Hepatocyte (in vitro differentiated cells): ENCODE data around the gene CCDC88C. TPM values are rescaled to one million over a fixed set of nuclear protein-coding genes. Genes with fewer than 3 reads are reported as not detected.

ENCODE experiments used
- DNase-seq: peaks from one replicate; pipeline ENCODE4 v3.0.0-alpha.2; 2016; ENCODE audit warnings: low spot score
- H2AFZ ChIP-seq: fragments of 200-600 bp; sonication (generic); 2 replicates; pipeline ENCODE4 v1.6.0; 2016; ENCODE audit warnings: antibody characterized with exemption, mild to moderate bottlenecking
- H3K27ac ChIP-seq: fragments of 200-600 bp; sonication (generic); 2 replicates; pipeline ENCODE4 v1.5.1; 2016; ENCODE audit warnings: mild to moderate bottlenecking
- H3K27me3 ChIP-seq: fragments of 200-600 bp; sonication (generic); 2 replicates; pipeline ENCODE4 v1.6.1; 2016
- H3K36me3 ChIP-seq: fragments of 200-600 bp; sonication (generic); replicated peaks from 2 replicates; pipeline ENCODE4 v1.5.1; 2016; ENCODE audit warnings: low read depth; ENCODE audit not compliant: insufficient read depth
- H3K4me1 ChIP-seq: fragments of 200-600 bp; sonication (generic); 2 replicates; pipeline ENCODE4 v1.5.1; 2016; ENCODE audit warnings: mild to moderate bottlenecking, moderate library complexity; ENCODE audit not compliant: insufficient read depth
- H3K4me2 ChIP-seq: fragments of 200-600 bp; sonication (generic); 2 replicates; pipeline ENCODE4 v1.6.0; 2016
- H3K4me3 ChIP-seq: fragments of 200-600 bp; sonication (generic); 2 replicates; pipeline ENCODE4 v1.5.1; 2016; ENCODE audit warnings: mild to moderate bottlenecking
- H3K79me2 ChIP-seq: fragments of 200-600 bp; sonication (generic); 2 replicates; pipeline ENCODE4 v1.6.0; 2017; ENCODE audit warnings: mild to moderate bottlenecking
- H3K9me2 ChIP-seq: fragments of 200-600 bp; sonication (generic); replicated peaks from 2 replicates; pipeline ENCODE4 v1.6.0; 2017; ENCODE audit warnings: mild to moderate bottlenecking; ENCODE audit not compliant: insufficient read depth
- H3K9me3 ChIP-seq: fragments of 200-600 bp; sonication (generic); 2 replicates; pipeline ENCODE4 v1.5.1; 2016; ENCODE audit warnings: low read depth, mild to moderate bottlenecking
- H4K20me1 ChIP-seq: fragments of 200-600 bp; sonication (generic); 2 replicates; pipeline ENCODE4 v1.6.0; 2016; ENCODE audit warnings: mild to moderate bottlenecking; ENCODE audit not compliant: insufficient read depth, poor library complexity, severe bottlenecking
- EZH2 ChIP-seq: fragments of 200-600 bp; sonication (generic); IDR thresholded peaks from 2 replicates; pipeline ENCODE4 v1.6.1; 2016; ENCODE audit warnings: antibody characterized with exemption, mild to moderate bottlenecking, borderline replicate concordance
- EZH2phosphoT487 ChIP-seq: fragments of 200-600 bp; sonication (generic); IDR thresholded peaks from one replicate; pipeline ENCODE4 v1.6.1; 2018; ENCODE audit warnings: antibody characterized with exemption, mild to moderate bottlenecking, low read depth, moderate library complexity; ENCODE audit not compliant: unreplicated experiment, severe bottlenecking
- WGBS: methylation state at CpG from one replicate; pipeline ENCODE4 v1.1.6; 2016; ENCODE audit warnings: low lambda C conversion rate; ENCODE audit errors: missing lambda C conversion rate; 5-methylcytosine and 5-hydroxymethylcytosine counted together
- polyA plus RNA-seq: library from polyadenylated mRNA; unstranded; fragments of >200 nt; fragmentation: Nextera tagmentation; extraction: Ambion mirVana; gene quantifications from 2 replicates; pipeline ENCODE4 v1.2.1, GENCODE V29; 2016
- total RNA-seq: library from RNA; depleted of rRNA; stranded (reverse); fragments of >200 nt; gene quantifications from 2 replicates; pipeline ENCODE4 v1.2.3, GENCODE V29; 2014
- TF ChIP-seq, protein P1 (sequence below): fragments of 200-600 bp; sonication (generic); IDR thresholded peaks from 2 replicates; pipeline ENCODE4 v1.5.1; 2016; ENCODE audit warnings: antibody characterized with exemption, mild to moderate bottlenecking; ENCODE audit not compliant: poor library complexity

Gene CCDC88C
- total and polyA plus RNA-seq, 2 experiments from 2014 or later = 5.9 to 11.3 TPM

DNA sequence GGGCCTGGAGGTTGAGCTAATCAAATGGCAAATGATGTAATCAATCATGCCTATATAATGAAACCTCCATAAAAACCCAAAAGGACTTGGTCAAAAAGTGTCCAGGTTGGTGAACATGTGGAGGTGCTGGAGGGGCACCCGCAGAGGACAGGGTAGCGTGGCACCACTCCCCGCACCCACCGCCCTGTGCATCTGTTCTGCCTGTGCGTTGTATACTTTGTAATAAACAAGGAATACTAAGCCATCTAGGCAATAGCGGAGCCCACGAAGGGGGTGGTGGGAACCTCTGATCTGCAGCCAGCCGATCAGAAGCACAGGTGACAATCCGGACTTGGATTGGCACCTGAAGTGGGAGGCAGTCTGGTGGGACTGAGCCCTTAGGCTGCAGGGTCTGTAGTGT is 97.4 kb downstream of the CCDC88C start:
- H3K27me3 ChIP-seq = no peaks in the 10 kb centered on the region
- no peak for DNase-seq
- H3K79me2 ChIP-seq = no peaks in the 10 kb centered on the region
- no peak overlapping the region for H2AFZ ChIP-seq
- H4K20me1 ChIP-seq = no peaks in the 10 kb centered on the region
- H3K4me3 ChIP-seq = no peak overlapping the region
- no peaks in the 10 kb centered on the region for H3K9me3 ChIP-seq
- H3K4me2 ChIP-seq = no peak overlapping the region
- WGBS = 98% methylated on average over 9 of the region's 9 CpGs
- H3K27ac ChIP-seq = no peak overlapping the region
- no peaks in the 10 kb centered on the region for H3K36me3 ChIP-seq
- H3K9me2 ChIP-seq = no peaks in the 10 kb centered on the region
- TF ChIP-seq, protein P1, sequence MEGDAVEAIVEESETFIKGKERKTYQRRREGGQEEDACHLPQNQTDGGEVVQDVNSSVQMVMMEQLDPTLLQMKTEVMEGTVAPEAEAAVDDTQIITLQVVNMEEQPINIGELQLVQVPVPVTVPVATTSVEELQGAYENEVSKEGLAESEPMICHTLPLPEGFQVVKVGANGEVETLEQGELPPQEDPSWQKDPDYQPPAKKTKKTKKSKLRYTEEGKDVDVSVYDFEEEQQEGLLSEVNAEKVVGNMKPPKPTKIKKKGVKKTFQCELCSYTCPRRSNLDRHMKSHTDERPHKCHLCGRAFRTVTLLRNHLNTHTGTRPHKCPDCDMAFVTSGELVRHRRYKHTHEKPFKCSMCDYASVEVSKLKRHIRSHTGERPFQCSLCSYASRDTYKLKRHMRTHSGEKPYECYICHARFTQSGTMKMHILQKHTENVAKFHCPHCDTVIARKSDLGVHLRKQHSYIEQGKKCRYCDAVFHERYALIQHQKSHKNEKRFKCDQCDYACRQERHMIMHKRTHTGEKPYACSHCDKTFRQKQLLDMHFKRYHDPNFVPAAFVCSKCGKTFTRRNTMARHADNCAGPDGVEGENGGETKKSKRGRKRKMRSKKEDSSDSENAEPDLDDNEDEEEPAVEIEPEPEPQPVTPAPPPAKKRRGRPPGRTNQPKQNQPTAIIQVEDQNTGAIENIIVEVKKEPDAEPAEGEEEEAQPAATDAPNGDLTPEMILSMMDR = no peak
- TF ChIP-seq EZH2 (no peak), EZH2phosphoT487 (no peak)
- peaks cover 9% of the 10 kb centered on the region for H3K4me1 ChIP-seq

DNA sequence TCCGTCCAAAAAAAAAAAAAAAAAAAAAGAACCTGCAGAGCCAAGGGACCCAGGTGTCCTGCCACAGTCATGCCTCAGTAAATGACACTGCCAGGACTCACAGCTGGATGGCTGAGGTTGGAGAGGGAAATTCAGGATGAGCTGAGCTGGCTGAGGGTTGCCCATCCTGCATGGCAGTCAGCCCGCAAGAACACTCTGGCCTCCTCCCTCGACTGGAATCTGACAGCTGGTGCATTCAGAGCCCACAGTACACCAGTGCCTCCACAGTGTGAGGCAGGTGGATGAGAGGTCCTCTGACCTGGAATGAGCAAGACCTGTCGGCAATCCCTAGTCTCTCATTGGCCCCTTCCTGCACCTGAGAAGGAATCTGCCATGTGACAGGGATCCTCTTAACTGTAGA is 98.7 kb downstream of the CCDC88C start:
- Histone ChIP-seq H3K27ac (no peak overlapping the region), H3K4me2 (no peak overlapping the region), H3K9me3 (no peaks in the 10 kb centered on the region), H3K9me2 (no peaks in the 10 kb centered on the region), H3K4me3 (no peak overlapping the region), H4K20me1 (no peaks in the 10 kb centered on the region), H2AFZ (no peak overlapping the region), H3K79me2 (no peaks in the 10 kb centered on the region), H3K27me3 (no peaks in the 10 kb centered on the region), H3K36me3 (no peaks in the 10 kb centered on the region), H3K4me1 (peaks cover 9% of the 10 kb centered on the region)
- DNase-seq = no peak
- WGBS = 80% methylated on average over 4 of the region's 4 CpGs
- TF ChIP-seq, protein P1 = no peak
- TF ChIP-seq EZH2 = no peak

DNA sequence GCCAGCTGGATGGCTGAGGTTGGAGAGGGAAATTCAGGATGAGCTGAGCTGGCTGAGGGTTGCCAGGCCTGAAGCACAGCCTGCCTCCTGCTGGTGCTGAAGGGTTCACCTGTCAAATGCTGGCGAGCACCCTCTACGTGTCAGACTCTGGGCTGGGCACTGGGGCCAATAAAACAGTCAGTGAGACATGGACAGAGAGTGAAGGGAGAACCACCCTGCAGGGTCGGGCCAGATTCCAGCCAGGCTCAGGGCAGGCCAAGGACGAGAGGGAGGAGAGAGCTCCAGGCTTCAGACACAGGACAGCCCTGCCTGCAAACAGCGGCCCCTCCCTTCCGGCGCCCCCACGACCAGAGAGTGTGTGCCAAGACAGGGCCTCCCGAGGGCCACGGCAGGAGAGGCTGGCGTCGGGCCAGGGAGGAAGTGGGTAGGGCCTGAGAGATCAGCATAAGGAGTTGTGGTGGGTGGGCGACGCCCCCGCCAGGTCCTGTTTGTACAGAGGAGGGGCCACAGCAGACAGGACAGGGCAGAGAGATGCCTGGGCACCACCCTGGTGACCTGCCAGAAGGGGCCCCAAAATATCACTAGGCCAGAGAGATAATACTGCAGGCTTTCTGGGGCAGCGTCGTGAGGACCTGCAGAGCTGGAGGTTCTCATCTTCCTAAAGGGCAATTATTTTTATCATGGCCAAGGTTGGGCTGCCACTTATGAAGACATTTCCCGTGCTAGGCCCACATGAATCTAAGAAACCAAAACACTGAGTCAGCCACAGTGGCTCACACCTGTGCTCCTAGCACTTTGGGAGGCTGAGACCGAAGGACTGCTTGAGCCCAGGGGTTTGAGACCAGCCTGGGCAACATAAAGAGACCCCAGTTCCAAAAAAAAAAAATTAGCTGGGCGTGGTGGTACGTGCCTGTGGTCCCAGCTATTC is 100.0 kb downstream of the CCDC88C start:
- no peaks in the 10 kb centered on the region for H3K9me2 ChIP-seq
- H3K27me3 ChIP-seq = no peaks in the 10 kb centered on the region
- no peak for DNase-seq
- H4K20me1 ChIP-seq = no peaks in the 10 kb centered on the region
- H3K27ac ChIP-seq = no peak overlapping the region
- no peak overlapping the region for H3K4me3 ChIP-seq
- H3K4me1 ChIP-seq = peaks cover 6% of the 10 kb centered on the region
- H3K36me3 ChIP-seq = no peaks in the 10 kb centered on the region
- no peak overlapping the region for H2AFZ ChIP-seq
- 75% methylated on average over 20 of the region's 21 CpGs for WGBS
- H3K9me3 ChIP-seq = no peaks in the 10 kb centered on the region
- no peaks in the 10 kb centered on the region for H3K79me2 ChIP-seq
- no peak overlapping the region for H3K4me2 ChIP-seq
- TF ChIP-seq EZH2 (no peak), EZH2phosphoT487 (no peak)
- TF ChIP-seq, protein P1 = no peak
